Activated CD8-positive, alpha-beta memory T cell treated with anti-CD3 and anti-CD28 coated beads, Interleukin-2, amount 50 U/mL, for 24 hours (primary cell): ENCODE data around the gene ACYP2.
"Not testable (repeated sequence)": the region's sequence is repeated elsewhere in the genome, so short reads cannot be mapped to it uniquely, and the experiment has no call there.

Experiments used
- DNase-seq: peaks from one replicate; pipeline ENCODE4 v3.0.0-alpha.2; 2020; ENCODE audit errors: extremely low read depth

Gene ACYP2

DNA sequence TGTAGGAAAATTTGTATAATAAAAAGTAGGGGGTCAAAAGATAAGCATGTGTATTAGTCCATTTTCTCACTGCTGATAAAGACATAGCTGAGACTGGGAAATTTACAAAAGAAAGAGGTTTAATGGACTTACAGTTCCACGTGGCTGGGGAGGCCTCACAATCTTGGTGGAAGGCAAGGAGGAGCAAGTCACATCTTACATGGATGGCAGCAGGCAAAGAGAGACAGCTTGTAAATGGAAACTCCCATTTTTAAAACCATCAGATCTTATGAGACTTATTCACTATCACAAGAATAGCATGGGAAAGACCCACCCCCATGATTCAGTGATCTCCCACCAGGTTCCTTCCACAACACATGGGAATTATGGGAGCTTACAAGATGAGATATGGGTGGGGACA, 149.7 kb downstream of the ACYP2 start:
- not testable (repeated sequence) for DNase-seq

DNA sequence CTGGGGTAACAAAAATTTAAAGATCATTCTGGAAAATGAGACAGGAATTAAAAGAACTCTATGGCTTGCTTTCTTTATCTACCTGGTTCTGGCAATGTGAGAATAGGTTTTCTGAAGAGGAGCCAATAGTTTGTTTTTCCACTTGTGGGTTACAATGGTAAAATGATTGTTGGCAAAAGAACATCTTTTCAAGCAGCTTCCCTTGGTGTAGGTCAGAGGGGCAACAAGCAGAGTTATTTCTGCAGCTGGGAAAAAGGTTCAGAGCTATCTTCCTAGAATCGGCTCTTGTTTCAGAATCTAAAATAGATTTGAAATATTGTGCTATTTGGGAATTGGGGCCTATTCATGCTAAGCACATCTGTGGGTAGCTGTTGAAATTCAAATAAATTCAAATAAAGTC, 152.2 kb downstream of the ACYP2 start:
- DNase-seq: no peak

DNA sequence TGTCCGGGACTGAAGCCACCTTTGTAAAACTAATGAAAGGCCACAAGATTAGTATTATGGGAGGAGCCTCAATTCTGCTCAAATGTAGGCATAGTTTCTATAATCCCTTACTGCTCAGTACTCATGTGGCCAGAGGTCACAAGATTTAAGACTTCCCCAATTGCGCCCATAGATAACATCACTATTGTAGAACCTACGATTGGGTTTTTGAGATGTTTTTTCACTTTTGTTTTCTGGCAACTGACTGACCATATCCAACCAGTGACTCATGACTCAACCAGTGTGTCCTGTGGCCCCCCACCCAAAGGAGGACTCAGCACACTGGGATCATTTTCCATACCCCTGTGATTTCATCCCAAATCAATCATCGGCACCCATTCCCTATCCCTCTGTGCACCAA, 155.8 kb downstream of the ACYP2 start:
- DNase-seq: no peak

DNA sequence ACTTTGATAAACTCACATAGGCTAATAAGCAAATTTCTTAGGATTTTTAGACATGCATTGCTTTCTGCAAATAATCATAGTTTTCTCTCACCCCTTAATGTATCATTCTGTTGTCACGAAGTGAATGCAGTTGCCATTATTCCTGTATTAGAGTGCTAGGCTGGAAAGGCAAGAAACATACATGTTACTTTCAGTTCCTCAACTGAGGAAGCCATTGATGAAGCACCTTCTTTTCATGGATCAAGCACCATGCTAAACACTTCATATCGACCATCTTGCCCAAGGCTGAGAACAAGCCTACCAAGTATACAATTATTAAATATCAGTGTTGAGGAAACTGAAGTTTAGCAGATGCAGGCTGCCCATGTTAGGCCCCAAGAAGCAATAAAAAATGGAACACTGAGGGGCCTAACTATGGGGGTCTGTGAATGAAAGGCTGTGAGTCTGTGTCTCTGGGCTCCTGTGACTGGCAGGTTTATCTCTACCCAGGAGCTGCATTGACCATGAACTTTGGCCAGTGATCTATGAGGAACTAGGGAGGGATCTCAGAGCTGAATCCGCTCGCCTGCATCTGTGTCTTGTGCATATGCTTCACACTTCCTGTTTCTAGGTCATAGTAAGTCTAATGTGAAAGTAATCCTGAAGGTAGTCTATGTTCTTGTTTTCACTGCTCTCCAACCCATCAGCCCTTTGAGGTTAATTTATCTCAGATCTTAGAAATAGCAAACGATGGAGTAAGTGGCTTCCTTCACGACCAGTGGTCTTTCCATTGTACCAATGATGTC, 156.6 kb downstream of the ACYP2 start:
- DNase-seq: no peak

DNA sequence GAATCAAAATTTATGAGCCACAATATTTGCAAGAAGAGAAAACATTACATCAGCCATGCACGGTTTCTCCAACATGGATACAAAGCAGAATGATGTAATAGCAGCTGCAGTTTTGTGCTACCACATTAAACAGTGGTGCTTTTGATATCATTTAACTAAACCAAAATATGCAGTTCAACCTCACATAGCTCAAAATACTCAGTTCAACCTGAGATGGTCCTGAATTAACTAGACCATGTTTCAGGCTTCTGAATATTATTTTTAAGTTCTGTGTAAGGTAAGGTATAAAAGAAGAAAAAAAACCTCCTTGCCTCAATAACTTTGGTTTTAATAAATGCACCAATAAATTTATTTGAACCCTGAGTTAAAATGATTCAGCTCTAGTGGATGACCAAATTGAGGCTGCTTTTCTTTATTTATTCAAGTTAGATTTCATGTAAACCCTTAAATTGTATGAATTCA, 159.4 kb downstream of the ACYP2 start:
- DNase-seq: no peak

DNA sequence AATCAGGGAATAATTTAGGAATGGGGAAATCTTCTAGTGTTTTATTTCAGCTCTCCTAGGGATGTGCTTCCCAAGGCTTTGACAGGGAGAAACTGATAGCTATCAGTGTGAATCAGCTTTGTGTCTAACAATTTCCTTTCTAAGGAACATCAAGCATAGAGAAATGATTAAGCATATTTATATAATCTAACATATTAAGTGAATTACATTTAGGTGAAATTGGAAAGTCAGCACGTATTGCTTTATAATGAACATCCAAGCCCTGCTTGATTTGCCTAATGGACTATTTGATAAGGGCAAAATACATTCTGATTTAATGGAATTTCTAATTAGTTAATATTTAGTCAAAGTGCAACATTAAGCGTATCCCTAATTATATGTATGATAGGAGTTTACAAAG, 160.1 kb downstream of the ACYP2 start:
- DNase-seq: no peak

DNA sequence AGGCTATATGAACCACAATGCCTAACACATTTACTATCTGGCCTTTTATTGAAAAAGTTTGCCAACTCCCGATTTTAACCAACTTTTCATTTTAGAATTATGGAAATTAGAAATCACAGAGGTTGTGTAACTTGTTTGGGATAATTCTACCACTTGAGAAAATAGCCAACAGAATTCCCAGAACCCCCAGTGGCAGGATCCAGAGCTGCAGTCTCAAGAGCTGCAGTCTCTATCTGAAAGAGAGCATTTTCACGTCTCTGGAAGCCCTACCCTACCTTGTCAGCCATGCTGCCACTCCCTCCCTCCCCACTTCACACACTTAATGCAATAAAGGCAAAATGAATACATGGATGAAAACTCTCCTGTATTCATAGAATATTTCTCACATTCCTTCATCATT, 164.0 kb downstream of the ACYP2 start:
- no peak for DNase-seq

DNA sequence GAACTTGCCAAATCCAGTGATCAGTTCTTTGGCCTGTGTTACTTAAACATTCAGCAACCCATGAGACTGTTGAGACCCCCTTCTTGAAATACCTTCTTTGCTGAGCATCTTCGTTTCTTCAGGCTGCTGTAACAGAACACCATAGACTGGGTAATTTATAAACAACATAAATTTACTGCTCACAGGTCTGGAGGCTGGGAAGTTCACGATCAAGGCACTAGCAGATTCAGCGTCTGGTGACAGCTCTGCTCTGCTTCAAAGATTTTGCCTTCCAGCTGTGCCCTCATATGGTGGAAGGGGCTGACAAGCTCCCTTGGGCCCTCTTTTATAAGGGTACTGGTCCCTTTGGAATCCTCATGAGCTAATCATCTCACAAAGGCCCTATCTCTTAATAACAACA, 169.4 kb downstream of the ACYP2 start:
- DNase-seq: no peak

DNA sequence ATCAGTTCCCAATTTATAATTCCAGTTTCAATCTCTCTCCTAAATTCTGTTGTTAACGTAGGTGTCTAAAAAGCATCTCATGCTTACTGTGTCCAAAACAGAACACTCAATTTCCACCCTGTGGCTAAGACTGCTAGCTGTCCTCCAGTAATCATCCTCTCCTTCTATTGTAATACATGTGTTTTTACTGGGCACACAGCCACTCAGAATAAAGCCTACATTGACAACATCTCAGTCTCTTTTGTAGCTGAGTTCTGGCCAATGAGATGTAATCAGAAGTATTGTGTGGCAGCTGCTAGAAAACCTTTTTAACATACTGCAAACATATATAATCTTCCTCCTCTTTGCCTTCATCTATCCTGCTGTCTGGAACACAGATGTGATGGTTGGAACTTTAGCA, 170.0 kb downstream of the ACYP2 start:
- no peak for DNase-seq

DNA sequence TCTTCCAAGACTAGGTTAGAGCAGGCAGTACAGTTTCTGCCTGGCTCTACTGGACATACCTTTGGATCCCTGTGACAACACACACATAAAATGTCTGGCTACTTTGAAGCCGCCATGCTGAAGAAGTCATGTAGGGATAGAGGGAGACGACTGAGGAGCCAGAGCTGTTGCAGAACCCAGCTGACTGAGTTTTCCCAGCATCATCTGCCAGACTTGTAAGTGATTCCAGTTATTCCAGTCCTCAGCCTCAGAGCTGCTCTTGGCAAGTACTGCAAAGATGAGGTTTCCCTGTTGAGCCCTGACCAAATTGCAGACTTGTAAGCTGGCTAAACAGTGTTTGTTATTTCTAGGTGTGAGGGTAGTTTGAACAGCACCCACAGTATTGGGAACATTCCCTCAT, 172.1 kb downstream of the ACYP2 start:
- no peak for DNase-seq

DNA sequence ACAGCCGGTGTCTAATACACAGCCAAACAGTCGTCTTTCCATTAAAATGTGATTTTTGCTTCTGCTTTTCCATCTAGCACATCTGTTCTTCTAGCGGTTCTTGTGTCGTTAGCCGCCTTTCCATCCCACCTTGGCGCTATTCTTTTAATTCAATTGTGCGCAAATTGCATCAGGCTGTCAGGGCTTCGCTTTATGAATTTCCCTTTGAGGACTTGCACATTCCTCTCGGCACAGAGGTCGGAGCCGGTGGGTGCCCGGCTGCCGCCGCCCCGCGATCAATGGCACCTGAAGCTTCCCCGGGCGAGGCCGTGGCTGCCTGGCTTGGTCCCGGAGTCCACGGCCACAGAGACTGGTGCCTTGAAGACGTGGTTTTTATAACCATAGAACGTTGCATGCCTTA, 174.5 kb downstream of the ACYP2 start:
- no peak for DNase-seq

DNA sequence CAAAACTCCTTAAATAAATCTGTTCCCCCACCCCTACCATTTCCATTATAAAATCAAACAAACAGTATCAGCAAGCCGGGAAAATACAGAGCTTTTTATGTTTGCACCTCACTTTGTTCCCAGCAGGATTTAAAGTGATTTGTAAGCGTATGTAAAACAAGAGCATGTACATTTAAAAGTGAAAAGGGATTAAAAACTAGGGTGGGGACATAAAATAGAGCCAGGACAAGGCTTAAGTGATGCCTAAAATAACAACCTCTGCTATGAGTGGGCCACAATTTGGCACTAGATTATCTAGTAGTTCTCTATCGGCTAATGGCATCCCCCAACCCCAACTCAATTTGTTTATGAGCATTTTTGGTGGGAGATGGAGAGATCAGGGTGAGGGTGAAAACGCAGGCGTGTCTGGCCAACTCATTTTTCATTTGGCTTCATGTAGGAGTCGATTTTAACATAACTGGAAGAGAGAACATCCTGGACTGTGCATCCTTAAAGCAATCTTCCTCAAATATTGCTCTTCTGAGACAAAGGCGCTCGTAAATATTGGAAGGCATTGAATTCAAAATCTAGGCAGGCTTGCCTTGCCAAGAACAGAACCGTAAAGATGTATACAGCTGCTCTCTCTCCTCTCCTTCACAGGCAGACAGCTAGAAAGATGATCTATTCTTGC, 175.1 kb downstream of the ACYP2 start:
- DNase-seq: no peak

DNA sequence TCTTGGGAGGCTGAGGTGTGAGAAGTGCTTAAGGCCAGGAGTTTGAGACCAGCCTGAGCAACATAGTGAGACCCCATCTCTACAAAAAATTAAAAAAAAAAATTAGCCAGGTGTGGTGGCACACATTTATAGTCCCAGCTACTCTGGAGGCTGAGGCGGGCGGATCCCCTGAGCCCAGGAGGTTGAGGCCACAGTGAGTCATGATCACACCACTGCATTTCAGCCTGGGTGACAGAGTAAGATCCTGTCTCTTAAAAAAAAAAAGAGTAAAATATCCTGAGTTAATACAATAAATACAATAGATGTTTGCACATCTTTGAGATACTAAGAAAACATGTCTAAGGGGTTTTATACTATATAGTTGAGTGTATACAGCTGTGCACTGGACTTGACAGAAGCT, 179.2 kb downstream of the ACYP2 start:
- not testable (repeated sequence) for DNase-seq

DNA sequence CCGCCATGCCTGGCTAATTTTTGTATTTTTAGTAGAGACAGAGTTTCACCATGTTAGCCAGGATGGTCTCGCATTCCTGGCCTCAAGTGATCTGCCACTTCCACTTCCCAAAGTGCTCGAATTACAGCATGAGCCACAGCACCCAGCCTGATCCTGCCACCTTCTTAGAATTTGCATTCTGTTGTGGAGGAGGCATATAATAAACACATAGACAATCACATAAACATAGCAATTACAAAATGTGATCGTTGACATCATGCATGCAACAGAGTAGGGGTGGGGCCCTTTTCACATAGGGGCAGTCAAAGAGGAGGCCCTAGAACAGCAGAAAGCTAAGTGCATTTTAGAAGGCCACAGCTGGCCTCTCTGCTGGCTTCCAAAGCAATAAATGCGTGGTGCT, 180.5 kb downstream of the ACYP2 start:
- no peak for DNase-seq

DNA sequence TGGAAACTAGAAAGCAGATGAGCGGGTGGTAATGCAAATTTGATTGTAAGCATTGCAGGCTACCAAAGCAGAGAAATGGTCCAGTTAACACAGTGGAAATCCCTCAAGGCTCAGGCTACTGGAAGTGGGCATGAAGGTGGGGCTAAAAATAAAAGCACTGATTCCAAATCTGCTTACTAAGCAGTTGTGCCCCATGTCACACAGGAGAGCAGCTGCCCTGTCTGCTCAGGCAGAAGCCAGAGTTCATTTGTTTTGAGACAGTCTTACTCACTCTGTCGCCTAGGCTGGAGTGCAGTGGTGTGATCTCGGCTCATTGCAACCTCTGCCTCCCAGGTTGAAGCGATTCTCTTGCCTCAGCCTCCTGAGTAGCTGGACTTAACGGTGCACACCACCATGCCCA, 183.1 kb downstream of the ACYP2 start:
- no peak for DNase-seq

DNA sequence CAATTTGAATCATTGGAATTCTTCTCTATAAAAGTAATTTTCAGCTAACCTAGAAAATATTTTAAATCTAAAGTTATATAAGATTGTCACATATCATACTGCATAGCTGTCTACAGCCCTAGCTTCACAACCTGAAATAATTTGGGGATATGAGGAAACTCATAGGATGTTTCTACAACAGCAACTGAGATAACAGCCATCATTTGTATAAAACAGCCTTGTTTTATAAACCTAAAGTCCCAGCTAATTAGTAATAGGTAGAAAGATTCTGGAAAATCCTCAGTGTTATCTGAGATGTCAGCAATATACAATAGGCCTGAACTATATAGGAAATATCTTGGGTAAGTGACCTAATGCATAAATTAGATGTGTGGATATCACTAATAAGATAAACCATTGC, 188.2 kb downstream of the ACYP2 start:
- no peak for DNase-seq

DNA sequence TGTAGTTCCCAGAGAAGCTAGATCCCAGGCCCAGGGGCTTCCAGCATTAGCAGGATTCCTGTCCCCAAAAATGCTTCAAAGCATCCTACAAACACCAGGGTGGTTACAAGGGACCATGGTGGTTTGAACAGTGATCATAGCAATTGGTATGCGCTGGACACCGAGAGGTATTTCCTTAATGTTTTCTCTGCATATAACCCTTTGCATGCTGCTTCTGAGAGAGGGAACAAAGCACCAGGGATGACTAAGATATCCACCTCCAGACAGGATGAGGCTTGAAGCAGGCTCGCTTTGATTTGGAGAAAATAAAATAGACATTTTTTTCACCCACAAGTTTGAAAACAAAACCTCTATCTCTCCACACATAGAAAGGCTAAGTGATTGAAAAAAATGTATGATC, 191.1 kb downstream of the ACYP2 start:
- no peak for DNase-seq

DNA sequence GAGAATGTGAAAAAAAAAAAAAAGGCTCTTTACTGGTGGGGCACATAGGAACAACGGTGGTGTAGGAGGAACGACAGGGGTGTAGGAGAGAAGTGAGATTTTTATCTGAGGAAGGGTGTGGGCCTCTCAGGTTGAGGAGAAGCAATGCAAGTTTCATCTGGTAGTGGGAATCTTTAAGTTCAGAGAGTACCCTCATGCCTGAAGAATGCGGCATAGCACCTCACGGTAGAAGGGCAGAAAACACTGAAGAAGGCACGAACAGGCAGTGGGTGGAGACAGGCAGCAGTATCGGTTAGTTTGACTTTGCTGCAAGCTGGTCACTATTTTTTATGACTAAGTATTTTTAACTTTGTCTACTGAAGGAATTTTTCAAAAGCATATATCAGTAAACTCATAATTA, 192.8 kb downstream of the ACYP2 start:
- no peak for DNase-seq

DNA sequence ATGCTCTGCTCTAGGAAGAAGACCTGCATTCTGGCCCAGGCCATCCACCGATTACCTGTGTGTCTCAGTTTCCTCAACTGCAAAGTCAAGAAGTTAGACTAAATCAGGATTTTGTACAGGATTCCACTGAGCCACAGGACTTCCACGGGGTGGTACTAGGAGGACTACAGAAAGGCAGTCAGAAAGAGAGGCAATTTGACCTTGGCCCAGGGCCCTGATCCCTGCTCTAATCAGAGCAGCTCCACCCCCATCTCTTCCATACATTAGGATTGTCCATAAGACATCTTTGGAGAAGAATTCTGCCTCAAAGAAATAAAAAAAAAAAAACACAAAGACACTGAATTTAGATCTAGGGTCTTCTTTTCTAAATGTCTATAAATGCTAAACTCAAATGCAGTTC, 193.4 kb downstream of the ACYP2 start:
- no peak for DNase-seq

DNA sequence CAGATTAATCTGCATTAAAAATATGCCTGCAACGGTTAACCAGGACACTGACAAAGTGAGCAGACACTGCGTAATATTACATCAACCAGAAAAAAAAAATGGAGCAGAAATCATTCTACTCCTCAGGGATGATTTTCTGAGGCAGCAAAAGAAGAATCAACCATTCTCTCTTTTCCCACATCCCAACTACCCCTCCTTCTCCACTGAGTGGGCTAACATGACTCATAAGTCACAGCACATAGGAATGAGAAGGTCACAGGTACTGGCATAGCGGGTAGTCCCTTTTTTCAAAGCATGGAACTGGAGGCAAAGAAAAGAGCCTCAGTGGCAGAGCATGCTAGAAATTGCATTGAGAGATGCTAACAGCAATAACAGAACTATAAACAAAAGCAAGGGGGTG, 194.9 kb downstream of the ACYP2 start:
- DNase-seq: no peak

DNA sequence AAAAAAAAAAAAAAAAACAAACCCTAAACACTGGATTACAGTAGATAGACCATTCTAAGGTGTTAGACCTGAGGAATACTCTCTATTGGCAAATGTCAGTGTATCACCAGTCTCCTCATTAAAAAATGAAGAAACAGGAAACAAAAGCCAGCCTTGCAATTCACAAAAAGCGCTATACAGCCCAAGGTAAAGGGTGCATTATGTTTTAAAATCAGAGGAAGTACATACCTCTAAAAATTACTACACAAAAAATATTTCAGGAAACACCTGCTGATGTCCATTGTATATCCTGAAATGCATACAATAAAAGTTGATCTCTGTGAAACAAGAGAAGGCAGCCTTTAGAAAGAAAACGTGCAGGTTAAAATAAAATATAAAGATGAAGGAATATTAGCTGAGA, 195.5 kb downstream of the ACYP2 start:
- no peak for DNase-seq

DNA sequence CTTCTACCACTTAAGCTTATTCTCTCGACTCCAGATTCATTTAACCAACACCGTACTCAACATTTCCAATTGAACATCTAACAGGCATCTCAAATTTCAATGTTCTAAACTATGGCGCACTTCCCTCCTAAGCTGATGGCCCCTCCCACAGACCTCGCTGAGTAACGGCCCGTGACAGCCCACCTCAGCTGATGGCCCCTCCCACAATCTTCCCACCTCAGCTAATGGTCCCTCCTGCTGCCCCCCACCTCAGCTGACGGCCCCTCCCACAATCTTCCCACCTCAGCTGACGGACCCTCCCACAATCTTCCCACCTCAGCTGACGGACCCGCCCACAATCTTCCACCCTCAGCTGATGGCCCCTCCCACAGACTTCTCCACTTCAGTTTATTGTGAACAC, 197.7 kb downstream of the ACYP2 start:
- DNase-seq: no peak

DNA sequence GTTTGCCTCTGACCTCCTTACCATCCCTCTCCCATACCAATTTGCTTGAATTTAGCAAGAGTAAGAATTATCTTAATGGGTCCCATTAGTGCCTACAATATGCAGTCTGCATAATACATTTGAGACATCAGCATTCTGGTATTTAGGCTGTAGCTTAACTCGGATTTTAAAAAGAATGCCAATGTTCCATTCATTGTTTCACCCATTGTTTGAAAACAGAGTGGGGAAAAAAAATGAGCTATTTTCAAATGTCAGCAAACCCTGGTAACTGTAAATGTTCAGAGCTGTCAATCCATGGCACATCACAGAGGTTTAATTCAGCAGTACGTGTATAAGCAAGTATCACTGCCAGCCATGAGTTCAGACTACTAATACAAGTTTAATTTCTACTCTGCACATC, 202.6 kb downstream of the ACYP2 start:
- no peak for DNase-seq

DNA sequence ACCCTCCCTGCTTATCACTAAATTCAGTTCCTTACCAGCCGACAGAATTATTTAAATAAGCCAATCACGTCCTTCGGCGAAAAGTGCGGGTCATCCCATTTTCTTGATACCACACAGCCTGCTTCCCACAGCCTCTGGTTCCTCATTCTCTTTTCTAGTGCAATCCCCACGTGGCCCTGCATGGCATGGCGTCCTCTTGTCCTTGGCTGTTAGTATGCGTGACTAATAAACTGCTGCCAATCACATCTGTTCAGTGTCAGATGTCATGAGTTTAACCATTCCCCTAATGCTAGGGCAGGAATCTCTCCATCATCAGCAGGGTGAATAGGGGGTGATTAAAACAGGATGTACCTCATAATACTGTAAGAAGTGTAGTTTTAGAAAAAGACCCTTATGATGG, 203.4 kb downstream of the ACYP2 start:
- no peak for DNase-seq
